ENCODE data around the gene MPPED2.

Gene MPPED2

DNA sequence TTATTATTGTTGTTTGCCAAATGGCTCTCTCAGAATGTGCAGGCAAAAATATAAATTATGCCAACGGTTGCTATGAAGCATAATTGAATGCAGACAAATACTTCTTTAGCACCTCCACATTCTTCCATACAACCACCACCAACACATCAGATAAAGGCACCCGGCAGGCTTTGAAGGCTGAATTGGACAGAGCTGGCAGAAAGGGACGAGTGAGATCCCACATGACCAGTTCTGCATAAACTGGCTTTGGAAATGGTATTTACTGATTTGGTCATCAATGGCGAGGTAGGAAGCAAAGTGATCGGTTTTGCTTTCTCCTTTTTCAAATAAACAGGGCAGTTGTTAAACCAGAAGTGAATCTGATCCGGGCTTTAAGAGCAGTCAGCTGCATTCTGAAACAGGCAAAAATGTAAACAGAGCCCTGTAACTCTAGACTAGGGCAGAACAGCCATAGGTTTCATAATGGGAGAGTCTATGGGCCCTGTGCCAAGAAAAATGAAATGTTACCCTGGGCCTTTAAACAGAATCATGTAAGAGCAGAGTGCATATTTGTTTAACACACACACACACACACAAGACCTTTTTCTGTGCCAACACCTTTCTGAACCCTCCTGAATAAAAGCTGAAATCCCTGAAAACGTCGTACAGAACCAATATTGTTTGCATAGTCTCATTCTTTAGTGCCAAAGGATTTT, 97.7 kb downstream of the MPPED2 start:
- Histone ChIP-seq H3K4me3 (ENCODE audit: low read depth in 1 of 2, low read length in 2 of 2) (no peak overlapping the region), H2AFZ (ENCODE audit: low read depth, low read length) (no peak overlapping the region), H3K4me2 (ENCODE audit: insufficient read depth, low read length) (no peak overlapping the region), H3K79me2 (ENCODE audit: insufficient read depth, low read length) (no peaks in the 10 kb centered on the region), H3K9me3 (ENCODE audit: insufficient read depth, low read length, severe bottlenecking) (no peaks in the 10 kb centered on the region), H3K27ac (ENCODE audit: low read length) (no peak overlapping the region), H4K20me1 (ENCODE audit: insufficient read depth, low read length) (no peaks in the 10 kb centered on the region), H3K36me3 (ENCODE audit: insufficient read depth, low read length) (no peaks in the 10 kb centered on the region), H3K27me3 (ENCODE audit: insufficient read depth, low read length, poor library complexity) (no peaks in the 10 kb centered on the region), H3K4me1 (ENCODE audit: insufficient read depth, low read length) (no peaks in the 10 kb centered on the region), H3K9ac (ENCODE audit: low read depth, low read length) (no peak overlapping the region)
- TF ChIP-seq EZH2 (IDR thresholded peaks at IDR 0.05; ENCODE audit: borderline replicate concordance, low read depth, low read length, severe bottlenecking) = no peak
- TF ChIP-seq, protein P1, sequence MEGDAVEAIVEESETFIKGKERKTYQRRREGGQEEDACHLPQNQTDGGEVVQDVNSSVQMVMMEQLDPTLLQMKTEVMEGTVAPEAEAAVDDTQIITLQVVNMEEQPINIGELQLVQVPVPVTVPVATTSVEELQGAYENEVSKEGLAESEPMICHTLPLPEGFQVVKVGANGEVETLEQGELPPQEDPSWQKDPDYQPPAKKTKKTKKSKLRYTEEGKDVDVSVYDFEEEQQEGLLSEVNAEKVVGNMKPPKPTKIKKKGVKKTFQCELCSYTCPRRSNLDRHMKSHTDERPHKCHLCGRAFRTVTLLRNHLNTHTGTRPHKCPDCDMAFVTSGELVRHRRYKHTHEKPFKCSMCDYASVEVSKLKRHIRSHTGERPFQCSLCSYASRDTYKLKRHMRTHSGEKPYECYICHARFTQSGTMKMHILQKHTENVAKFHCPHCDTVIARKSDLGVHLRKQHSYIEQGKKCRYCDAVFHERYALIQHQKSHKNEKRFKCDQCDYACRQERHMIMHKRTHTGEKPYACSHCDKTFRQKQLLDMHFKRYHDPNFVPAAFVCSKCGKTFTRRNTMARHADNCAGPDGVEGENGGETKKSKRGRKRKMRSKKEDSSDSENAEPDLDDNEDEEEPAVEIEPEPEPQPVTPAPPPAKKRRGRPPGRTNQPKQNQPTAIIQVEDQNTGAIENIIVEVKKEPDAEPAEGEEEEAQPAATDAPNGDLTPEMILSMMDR (IDR thresholded peaks at IDR 0.05; ENCODE audit: borderline replicate concordance, extremely low read depth, low read length, poor library complexity, severe bottlenecking) = no peak
- no peak for ATAC-seq (ENCODE audit: insufficient read depth, low read depth)
- no peak for DNase-seq

DNA sequence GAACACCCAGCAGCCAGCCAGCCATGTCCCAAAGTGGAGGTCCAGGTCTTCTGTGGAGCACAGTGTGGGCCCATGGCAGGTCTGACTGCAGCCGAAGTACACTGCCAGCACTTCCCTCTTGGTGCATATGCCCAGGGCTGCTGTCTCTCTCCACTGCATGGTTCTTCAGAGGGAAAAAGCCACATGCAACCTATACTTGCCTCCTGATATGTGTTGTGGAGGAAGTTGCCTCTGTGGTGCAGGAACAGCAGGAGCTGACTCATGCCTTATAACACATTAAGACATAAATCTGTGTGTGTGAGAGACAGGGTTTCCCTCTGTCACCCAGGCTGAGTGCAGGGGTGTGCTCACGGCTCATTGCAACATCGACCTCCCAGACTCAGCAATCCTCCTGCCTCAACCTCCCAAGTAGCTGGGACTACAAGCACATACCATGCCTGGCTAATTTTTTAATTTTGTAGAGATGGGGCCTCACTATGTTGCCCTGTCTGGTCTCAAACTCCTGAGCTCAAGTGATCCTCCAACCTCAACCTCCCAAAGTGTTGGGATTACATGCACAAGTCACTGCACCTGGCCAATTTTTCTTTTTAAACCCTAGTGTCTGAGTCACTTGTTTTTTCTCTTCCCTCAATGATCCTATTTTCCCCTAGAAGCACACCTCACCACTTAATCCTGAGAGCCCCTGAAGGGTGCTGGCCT, 98.8 kb downstream of the MPPED2 start:
- TF ChIP-seq, protein P1 (IDR thresholded peaks at IDR 0.05; ENCODE audit: borderline replicate concordance, extremely low read depth, low read length, poor library complexity, severe bottlenecking) = no peak
- no peak overlapping the region for H3K9ac ChIP-seq (ENCODE audit: low read depth, low read length)
- no peak overlapping the region for H3K4me2 ChIP-seq (ENCODE audit: insufficient read depth, low read length)
- no peaks in the 10 kb centered on the region for H4K20me1 ChIP-seq (ENCODE audit: insufficient read depth, low read length)
- DNase-seq (no peak), ATAC-seq (ENCODE audit: insufficient read depth, low read depth) (no peak)
- H3K4me1 ChIP-seq (ENCODE audit: insufficient read depth, low read length) = no peaks in the 10 kb centered on the region
- no peaks in the 10 kb centered on the region for H3K9me3 ChIP-seq (ENCODE audit: insufficient read depth, low read length, severe bottlenecking)
- no peak overlapping the region for H3K4me3 ChIP-seq (ENCODE audit: low read depth in 1 of 2, low read length in 2 of 2)
- no peaks in the 10 kb centered on the region for H3K27me3 ChIP-seq (ENCODE audit: insufficient read depth, low read length, poor library complexity)
- H3K36me3 ChIP-seq (ENCODE audit: insufficient read depth, low read length) = no peaks in the 10 kb centered on the region
- no peaks in the 10 kb centered on the region for H3K79me2 ChIP-seq (ENCODE audit: insufficient read depth, low read length)
- H2AFZ ChIP-seq (ENCODE audit: low read depth, low read length) = no peak overlapping the region
- H3K27ac ChIP-seq (ENCODE audit: low read length) = no peak overlapping the region

DNA sequence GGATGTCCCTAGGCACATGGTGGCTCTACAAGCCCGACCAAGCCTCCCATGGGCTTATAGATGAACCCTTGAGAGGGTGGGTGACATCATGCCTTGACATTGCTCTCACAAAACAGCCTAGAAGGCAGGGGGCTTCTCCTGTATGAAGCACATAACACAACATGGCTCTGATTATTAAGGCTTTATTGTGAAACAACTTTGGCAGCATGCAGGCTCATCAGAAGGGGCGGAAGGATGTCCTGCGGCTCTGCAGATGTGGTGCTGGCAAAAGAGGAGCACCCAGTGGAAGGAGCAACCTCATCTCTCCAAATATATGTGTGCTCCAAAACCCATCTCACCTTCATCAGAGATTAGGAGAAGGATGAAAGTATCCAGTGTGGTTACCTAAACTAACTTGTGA, 100.4 kb downstream of the MPPED2 start:
- no peaks in the 10 kb centered on the region for H3K4me1 ChIP-seq (ENCODE audit: insufficient read depth, low read length)
- no peaks in the 10 kb centered on the region for H3K79me2 ChIP-seq (ENCODE audit: insufficient read depth, low read length)
- no peak for ATAC-seq (ENCODE audit: insufficient read depth, low read depth)
- H3K4me3 ChIP-seq (ENCODE audit: low read depth in 1 of 2, low read length in 2 of 2) = no peak overlapping the region
- no peak overlapping the region for H3K9ac ChIP-seq (ENCODE audit: low read depth, low read length)
- H3K27ac ChIP-seq (ENCODE audit: low read length) = no peak overlapping the region
- TF ChIP-seq, protein P1 (IDR thresholded peaks at IDR 0.05; ENCODE audit: borderline replicate concordance, extremely low read depth, low read length, poor library complexity, severe bottlenecking) = no peak
- TF ChIP-seq EZH2 (IDR thresholded peaks at IDR 0.05; ENCODE audit: borderline replicate concordance, low read depth, low read length, severe bottlenecking) = no peak
- H3K4me2 ChIP-seq (ENCODE audit: insufficient read depth, low read length) = no peak overlapping the region
- DNase-seq = no peak
- no peaks in the 10 kb centered on the region for H3K9me3 ChIP-seq (ENCODE audit: insufficient read depth, low read length, severe bottlenecking)
- no peaks in the 10 kb centered on the region for H3K27me3 ChIP-seq (ENCODE audit: insufficient read depth, low read length, poor library complexity)
- H2AFZ ChIP-seq (ENCODE audit: low read depth, low read length) = no peak overlapping the region
- H4K20me1 ChIP-seq (ENCODE audit: insufficient read depth, low read length) = no peaks in the 10 kb centered on the region
- H3K36me3 ChIP-seq (ENCODE audit: insufficient read depth, low read length) = no peaks in the 10 kb centered on the region

All from DND-41 (cell line).